GM12873 (cell line): ENCODE results near the gene IGF2BP3.

Experiments used
- TF ChIP-seq, protein P1 (sequence below): IDR thresholded peaks from 2 replicates; pipeline ENCODE4 v1.5.1; 2012; ENCODE audit warnings: low read depth, mild to moderate bottlenecking, moderate library complexity, low read length, control low read depth; ENCODE audit not compliant: insufficient read depth; ENCODE audit errors: missing control alignments

IGF2BP3 gene

DNA sequence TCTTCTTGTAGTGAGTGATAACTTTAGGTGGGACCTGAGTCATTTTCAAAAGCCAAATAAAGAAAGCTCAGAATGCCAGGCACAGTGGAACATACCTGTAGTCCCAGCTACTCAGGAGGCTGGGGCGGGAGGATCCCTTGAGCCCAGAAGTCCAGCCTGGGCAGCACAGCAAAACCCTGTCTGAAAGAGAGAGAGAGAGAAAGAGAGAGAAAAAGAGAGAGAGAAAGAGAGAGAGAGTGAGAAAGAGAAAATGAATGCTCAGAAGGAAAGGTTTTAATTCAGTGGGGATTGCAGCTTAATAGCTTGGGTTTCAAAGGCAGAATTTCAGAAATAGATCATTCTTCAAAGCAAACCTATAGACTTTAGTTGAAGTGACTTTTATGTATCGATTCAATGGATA lies 198.0 kb downstream of the IGF2BP3 start:
- TF ChIP-seq, protein P1, sequence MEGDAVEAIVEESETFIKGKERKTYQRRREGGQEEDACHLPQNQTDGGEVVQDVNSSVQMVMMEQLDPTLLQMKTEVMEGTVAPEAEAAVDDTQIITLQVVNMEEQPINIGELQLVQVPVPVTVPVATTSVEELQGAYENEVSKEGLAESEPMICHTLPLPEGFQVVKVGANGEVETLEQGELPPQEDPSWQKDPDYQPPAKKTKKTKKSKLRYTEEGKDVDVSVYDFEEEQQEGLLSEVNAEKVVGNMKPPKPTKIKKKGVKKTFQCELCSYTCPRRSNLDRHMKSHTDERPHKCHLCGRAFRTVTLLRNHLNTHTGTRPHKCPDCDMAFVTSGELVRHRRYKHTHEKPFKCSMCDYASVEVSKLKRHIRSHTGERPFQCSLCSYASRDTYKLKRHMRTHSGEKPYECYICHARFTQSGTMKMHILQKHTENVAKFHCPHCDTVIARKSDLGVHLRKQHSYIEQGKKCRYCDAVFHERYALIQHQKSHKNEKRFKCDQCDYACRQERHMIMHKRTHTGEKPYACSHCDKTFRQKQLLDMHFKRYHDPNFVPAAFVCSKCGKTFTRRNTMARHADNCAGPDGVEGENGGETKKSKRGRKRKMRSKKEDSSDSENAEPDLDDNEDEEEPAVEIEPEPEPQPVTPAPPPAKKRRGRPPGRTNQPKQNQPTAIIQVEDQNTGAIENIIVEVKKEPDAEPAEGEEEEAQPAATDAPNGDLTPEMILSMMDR = no peak

DNA sequence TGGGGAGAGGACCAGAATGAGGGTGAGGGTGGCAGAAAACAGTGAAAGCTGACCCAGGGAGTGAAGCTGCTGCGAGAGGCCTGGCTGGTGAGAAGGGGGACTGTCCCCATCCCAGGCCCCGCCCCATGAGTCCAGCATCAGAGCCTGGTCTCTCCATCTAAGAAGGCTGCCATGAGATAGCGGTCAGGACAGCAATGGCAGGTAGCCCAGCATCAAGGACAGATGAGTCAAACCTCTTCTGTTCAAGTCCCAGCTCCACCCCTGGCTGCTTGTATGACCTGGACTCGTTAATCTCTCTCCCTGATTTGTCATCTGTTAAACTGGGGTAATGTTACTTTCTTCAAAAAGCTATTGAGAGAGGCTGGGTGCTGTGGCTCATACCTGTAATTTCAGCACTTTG lies 201.5 kb downstream of the IGF2BP3 start:
- TF ChIP-seq, protein P1 = no peak

DNA sequence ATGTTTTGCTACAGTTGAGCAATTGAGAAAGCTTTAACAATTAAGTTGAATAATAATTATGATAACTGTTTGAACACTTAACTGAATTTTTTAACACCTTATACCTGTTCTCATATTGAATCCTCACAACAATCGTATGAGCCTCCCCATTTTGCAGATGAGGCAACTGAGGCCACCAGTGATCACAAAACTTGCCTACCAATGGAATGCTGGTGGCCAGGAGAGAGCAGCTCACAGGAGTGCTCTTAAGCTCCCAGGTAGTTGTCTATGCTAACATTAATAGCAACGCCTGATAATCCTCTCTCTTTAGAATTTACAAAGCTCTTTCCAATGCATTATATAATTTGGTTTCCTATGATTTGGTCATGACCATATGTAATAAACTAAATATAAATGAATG lies 202.1 kb downstream of the IGF2BP3 start:
- TF ChIP-seq, protein P1 = no peak

DNA sequence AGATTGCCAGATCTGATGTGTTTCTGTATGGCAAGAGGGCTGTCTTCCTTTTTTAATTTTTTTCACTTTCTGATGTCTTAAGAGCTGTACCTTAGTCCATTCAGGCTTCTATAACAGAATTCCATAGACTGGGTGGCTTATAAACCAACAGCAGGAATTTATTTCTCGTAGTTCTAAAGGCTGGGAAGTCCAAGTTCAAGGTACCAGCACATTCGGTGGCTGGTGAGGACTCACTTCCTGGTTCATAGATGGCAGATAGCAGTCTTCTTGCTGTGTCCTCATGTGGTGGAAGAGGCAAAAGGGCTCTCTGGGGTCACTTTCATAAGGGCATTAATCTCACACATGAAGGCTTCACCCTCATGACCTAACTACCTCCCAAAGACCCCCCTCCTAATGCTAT lies 202.9 kb downstream of the IGF2BP3 start:
- TF ChIP-seq, protein P1 = no peak

DNA sequence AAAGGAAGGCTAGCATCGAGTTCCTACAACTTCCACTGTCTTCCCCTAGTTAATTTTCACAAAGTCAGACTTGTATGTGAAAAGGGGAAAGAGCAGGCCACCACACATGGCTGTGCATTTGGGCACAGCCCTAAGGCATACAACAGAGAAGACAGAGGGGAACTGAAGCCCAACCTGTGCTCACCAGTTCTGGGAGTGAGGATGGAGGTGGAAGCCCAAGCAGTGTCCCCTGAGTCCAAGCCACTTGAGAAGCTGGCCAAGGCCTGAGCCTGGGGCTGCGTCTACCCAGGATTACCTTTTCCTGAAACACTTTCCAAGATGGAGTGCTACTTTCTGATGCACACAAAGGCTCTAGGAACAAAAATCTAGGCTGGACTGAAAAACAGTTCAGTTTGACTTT lies 203.4 kb downstream of the IGF2BP3 start:
- TF ChIP-seq, protein P1 = no peak

DNA sequence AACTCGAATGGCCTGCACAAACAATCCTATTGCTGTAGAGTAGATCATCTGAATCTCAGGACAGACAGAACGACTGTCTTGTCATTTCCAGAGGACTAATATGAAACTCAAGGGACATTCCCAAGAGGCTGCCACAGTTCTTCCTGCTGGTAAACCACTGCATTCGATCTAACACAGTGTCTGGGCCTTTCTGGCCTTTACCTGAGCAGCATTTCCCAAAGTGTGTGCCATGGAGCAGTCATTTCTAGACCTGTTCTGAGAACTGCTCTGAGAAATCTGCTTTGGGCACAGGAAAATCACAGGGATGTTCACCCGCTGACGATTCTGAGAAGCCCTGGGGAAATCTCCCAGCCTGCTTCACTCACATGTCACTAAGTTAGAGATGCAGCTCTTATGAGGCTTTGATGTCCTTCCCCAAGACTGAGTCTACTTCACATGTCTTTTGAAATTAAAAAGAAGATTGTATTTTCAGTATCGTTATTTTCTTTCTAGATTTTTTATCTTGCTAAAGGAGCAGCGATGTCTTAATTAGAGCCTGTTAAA lies 205.3 kb downstream of the IGF2BP3 start:
- TF ChIP-seq, protein P1 = no peak

DNA sequence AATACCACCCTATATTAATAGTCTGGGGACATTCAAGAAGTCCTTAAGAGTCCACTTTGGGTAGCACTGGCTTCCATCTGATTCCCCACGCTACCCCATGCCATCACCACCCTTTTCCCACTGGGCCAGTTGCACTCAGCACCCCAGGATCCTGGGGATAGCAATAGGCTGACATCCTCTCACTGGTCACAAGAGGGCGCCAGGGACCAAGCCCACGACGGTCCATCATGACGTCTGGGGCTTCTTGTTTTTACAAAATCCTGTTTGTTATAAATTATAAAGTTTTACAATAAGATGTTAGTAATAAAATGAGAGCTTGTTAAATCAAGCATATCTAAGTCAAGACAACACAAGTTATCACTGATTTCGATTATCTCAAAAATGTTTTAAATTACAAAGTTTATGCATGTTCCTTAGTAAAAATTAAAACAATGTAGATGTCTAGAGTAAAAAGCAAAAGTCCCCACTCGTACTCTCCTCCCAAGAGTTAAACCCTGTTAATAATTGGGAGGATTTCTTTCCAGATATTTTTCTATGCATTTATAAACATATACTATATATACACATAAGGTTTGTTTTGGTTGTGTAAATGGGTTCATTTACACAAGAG lies 208.3 kb downstream of the IGF2BP3 start:
- TF ChIP-seq, protein P1 = peak; percentile 87
